ENCODE data around the gene ESYT2.

- TF ChIP-seq TAF1 (IDR thresholded peaks at IDR 0.05; ENCODE audit: borderline replicate concordance, low read depth, low read length) (no peak), POLR2AphosphoS5 (IDR thresholded peaks at IDR 0.05; ENCODE audit: low read depth, low read length) (no peak)
Measured at GRCh38 chr7:158733775-158734494, 95.4 kb downstream of the ESYT2 start.
